IMR-90 (cell line): Measurements from ENCODE around the gene TRIM32. TPM values are rescaled to one million over a fixed set of nuclear protein-coding genes. Genes with fewer than 3 reads are reported as not detected.
A peak's percentile ranks its signal among the peaks of the same experiment; 100 is the strongest.

ENCODE experiments used
- ATAC-seq: fragments of 200-7000 bp; cut with Tn5 transposase; 2 replicates; pipeline ENCODE4 v1.9.1; 2020; ENCODE audit warnings: low read depth, mild to moderate bottlenecking, moderate library complexity
- BruUV-seq: library from RNA; stranded (reverse); fragments of 400-500 nt; replicated peaks from 2 replicates; lab custom pipeline; 2021; lab: Mats Ljungman, UMichigan
- CTCF ChIA-PET: fragments of 300-600 bp; formaldehyde crosslinking; extraction: SDS; loops from one replicate; lab custom pipeline; 2021; ENCODE audit warnings: antibody characterized with exemption; lab: Yijun Ruan, JAX
- POLR2A ChIA-PET: fragments of 300-600 bp; sonication (Branson Sonifier 250); formaldehyde crosslinking; loops from one replicate; lab custom pipeline; 2022; ENCODE audit warnings: antibody characterized with exemption; ENCODE audit not compliant: unreplicated experiment; lab: Charles Lee
- DNase-seq: peaks from one replicate; pipeline ENCODE4 v3.0.0; 2013
- H2AFZ ChIP-seq: replicated peaks from 2 replicates; pipeline ENCODE3; 2013; ENCODE audit warnings: low read length, mild to moderate bottlenecking; ENCODE audit not compliant: poor library complexity
- H2AK5ac ChIP-seq: 2 replicates; pipeline ENCODE4 v1.6.1; 2013; ENCODE audit warnings: low read depth, low read length, inconsistent platforms
- H2AK9ac ChIP-seq: replicated peaks from 2 replicates; pipeline ENCODE3; 2013; ENCODE audit warnings: mild to moderate bottlenecking, low read depth, low read length, moderate library complexity; ENCODE audit not compliant: poor library complexity
- H2BK120ac ChIP-seq: 2 replicates; pipeline ENCODE4 v1.6.1; 2013; ENCODE audit warnings: low read depth, low read length, inconsistent platforms
- H2BK15ac ChIP-seq: 3 replicates; pipeline ENCODE4 v1.6.1; 2013; ENCODE audit warnings: low read depth, low read length, inconsistent platforms
- H2BK20ac ChIP-seq: 2 replicates; pipeline ENCODE4 v1.6.1; 2013; ENCODE audit warnings: low read depth, mild to moderate bottlenecking, inconsistent platforms, low read length, moderate library complexity
- H2BK5ac ChIP-seq: 2 replicates; pipeline ENCODE4 v1.6.1; 2013; ENCODE audit warnings: mild to moderate bottlenecking, low read depth, low read length, inconsistent platforms; ENCODE audit not compliant: poor library complexity, severe bottlenecking
- H3K14ac ChIP-seq: replicated peaks from 2 replicates; pipeline ENCODE4 v1.6.1; 2013; ENCODE audit warnings: low read depth, low read length, inconsistent platforms
- H3K18ac ChIP-seq: 2 replicates; pipeline ENCODE4 v1.6.1; 2013; ENCODE audit warnings: low read depth, low read length, control low read depth
- H3K23ac ChIP-seq: 2 replicates; pipeline ENCODE4 v1.6.1; 2013; ENCODE audit warnings: low read depth, low read length, inconsistent platforms
- H3K27ac ChIP-seq: 2 replicates; pipeline ENCODE4 v1.5.1; 2013; ENCODE audit warnings: mild to moderate bottlenecking, control low read depth, low read length; ENCODE audit not compliant: insufficient read depth
- H3K27me3 ChIP-seq: 2 replicates; pipeline ENCODE4 v1.6.1; 2013; ENCODE audit warnings: low read length; ENCODE audit not compliant: control insufficient read depth, insufficient read depth
- H3K36me3 ChIP-seq: 2 replicates; pipeline ENCODE4 v1.6.1; 2013; ENCODE audit warnings: low read length, mixed read lengths; ENCODE audit not compliant: control insufficient read depth, insufficient read depth
- H3K4ac ChIP-seq: 2 replicates; pipeline ENCODE4 v1.6.1; 2013; ENCODE audit warnings: low read depth, low read length, inconsistent platforms
- H3K4me1 ChIP-seq: 2 replicates; pipeline ENCODE4 v1.6.1; 2013; ENCODE audit warnings: low read length, mixed read lengths; ENCODE audit not compliant: control insufficient read depth, insufficient read depth
- H3K4me2 ChIP-seq: 2 replicates; pipeline ENCODE4 v1.6.1; 2013; ENCODE audit warnings: low read depth, mild to moderate bottlenecking, control low read depth, low read length, moderate library complexity
- H3K4me3 ChIP-seq: 2 replicates; pipeline ENCODE4 v1.5.1; 2013; ENCODE audit warnings: low read depth, mild to moderate bottlenecking, control low read depth, low read length, moderate library complexity; ENCODE audit not compliant: insufficient read depth
- H3K56ac ChIP-seq: 2 replicates; pipeline ENCODE4 v1.6.1; 2013; ENCODE audit warnings: low read length, inconsistent platforms; ENCODE audit not compliant: insufficient read depth; ENCODE audit errors: extremely low read depth
- H3K79me1 ChIP-seq, 2 experiments: 2 replicates each; pipeline ENCODE4 v1.6.1; 2013; ENCODE audit warnings: low read length in 2 of 2, inconsistent platforms in 1 of 2, low read depth in 1 of 2
- H3K9ac ChIP-seq: 2 replicates; pipeline ENCODE4 v1.6.1; 2013; ENCODE audit warnings: low read depth, low read length, control low read depth
- H3K9me1 ChIP-seq: 2 replicates; pipeline ENCODE4 v1.6.1; 2013; ENCODE audit warnings: low read length, inconsistent platforms; ENCODE audit not compliant: insufficient read depth
- H3K9me3 ChIP-seq: 2 replicates; pipeline ENCODE4 v1.6.1; 2013; ENCODE audit warnings: low read length; ENCODE audit not compliant: control insufficient read depth, insufficient read depth
- H4K20me1 ChIP-seq: 2 replicates; pipeline ENCODE4 v1.6.1; 2013; ENCODE audit warnings: low read length, inconsistent platforms; ENCODE audit not compliant: insufficient read depth
- H4K5ac ChIP-seq: 2 replicates; pipeline ENCODE4 v1.6.1; 2013; ENCODE audit warnings: mild to moderate bottlenecking, low read depth, low read length, control low read depth
- H4K8ac ChIP-seq, 2 experiments: 2 replicates each; pipeline ENCODE4 v1.6.1; 2013; ENCODE audit warnings: low read depth in 2 of 2, low read length in 2 of 2, control low read depth in 1 of 2, inconsistent platforms in 1 of 2
- H4K91ac ChIP-seq: 2 replicates; pipeline ENCODE4 v1.6.1; 2013; ENCODE audit warnings: low read depth, low read length, inconsistent platforms; ENCODE audit not compliant: insufficient read depth
- MXI1 ChIP-seq: IDR thresholded peaks from 2 replicates; pipeline ENCODE4 v1.6.1; 2012; ENCODE audit warnings: low read depth, mild to moderate bottlenecking, low read length, moderate library complexity, borderline replicate concordance
- POLR2A ChIP-seq: IDR thresholded peaks from 2 replicates; pipeline ENCODE4 v1.6.1; 2012; ENCODE audit warnings: mild to moderate bottlenecking, low read depth, low read length
- RAD21 ChIP-seq: IDR thresholded peaks from 2 replicates; pipeline ENCODE4 v1.6.1; 2012; ENCODE audit warnings: low read length, improper control_type of control experiment
- SMC3 ChIP-seq: fragments of 150-350 bp; IDR thresholded peaks from 2 replicates; pipeline ENCODE4 v1.6.1; 2016; ENCODE audit warnings: low read depth, mild to moderate bottlenecking, antibody characterized with exemption, low read length, moderate library complexity
- WGBS, 2 experiments: methylation state at CpG; one replicate each; pipeline versions ENCODE4 v1.1.5 to v1.1.7; 2013; ENCODE audit warnings: missing lambda C conversion rate in 2 of 2; ENCODE audit not compliant: insufficient read length in 1 of 2; ENCODE audit errors: extremely low coverage in 2 of 2; 5-methylcytosine and 5-hydroxymethylcytosine counted together
- dilution Hi-C: fragments of 300-500 bp; cut with HindIII; formaldehyde crosslinking; loops from one replicate; pipeline ENCODE4 v1.14.3; 2018; ENCODE audit warnings: low sequenced_read_pairs; ENCODE audit not compliant: unreplicated experiment
- in situ Hi-C: fragments of 300-500 bp; cut with MboI; formaldehyde crosslinking; loops from 3 replicates; pipeline ENCODE4 v1.14.3; 2019; ENCODE audit warnings: low sequenced_read_pairs, inconsistent platforms, mixed read lengths
- intact Hi-C: fragments of 100-400 bp; cut with micrococcal nuclease; formaldehyde crosslinking; loops from 2 replicates; pipeline ENCODE4 v1.10.0; 2022
- polyA plus RNA-seq, 3 experiments: library from polyadenylated mRNA; depleted of rRNA; stranded (reverse); fragments of >200 nt; gene quantifications; 2 replicates each; pipeline ENCODE4 v1.2.3, GENCODE V29; 2012; ENCODE audit warnings: low replicate concordance in 1 of 3
- total RNA-seq: library from RNA; depleted of rRNA; stranded (reverse); fragments of >200 nt; gene quantifications from 2 replicates; pipeline ENCODE4 v1.2.3, GENCODE V29; 2012

TRIM32 gene
- total and polyA plus RNA-seq, 2 of the 4 experiments (the other 2 are of a cell fraction) = 12.8 to 31.0 TPM

- dilution Hi-C loops (no loop called here), intact Hi-C loops (loop anchor here (10.0 kb wide), 2 partner anchors 269 to 489 kb away; partner anchors contain the start of gene PAPPA), in situ Hi-C loops (no loop called here)
- Histone ChIP-seq H2AK5ac (no peak overlapping the region), H2BK20ac (no peak overlapping the region), H3K56ac (no peak overlapping the region), H3K27me3 (no peaks in the 10 kb centered on the region), H4K5ac (peak overlapping the region; percentile 96), H3K36me3 (no peaks in the 10 kb centered on the region), H4K91ac (no peak overlapping the region), H3K18ac (peak overlapping the region; percentile 94), H3K79me1 (no peaks in the 10 kb centered on the region), H3K4me2 (peak overlapping the region; percentile 78), H3K23ac (no peak overlapping the region), H3K4me1 (peaks cover 6% of the 10 kb centered on the region), H3K9ac (no peak overlapping the region), H3K27ac (peak overlapping the region; percentile 52; the same call in 1 of the 2 replicates), H2BK15ac (no peak overlapping the region), H3K4ac (no peak overlapping the region), H2AFZ (no peak overlapping the region), H3K9me3 (no peaks in the 10 kb centered on the region), H2BK120ac (no peak overlapping the region), H2AK9ac (no peak overlapping the region), H3K14ac (0 out of 2 replicates have a peak overlapping the region, but pooled peaks have one; percentile 1), H4K8ac (no peak overlapping the region), H4K20me1 (no peaks in the 10 kb centered on the region), H3K9me1 (no peaks in the 10 kb centered on the region), H2BK5ac (no peak overlapping the region), H3K4me3 (no peak overlapping the region)
- no CpG with 5 or more reads among the region's 1 CpG for WGBS, 2 experiments
- BruUV-seq = no TSS peak
- DNase-seq = peak; percentile 49
- CTCF ChIA-PET = no interaction called here
- peak; percentile 38 for ATAC-seq
- POLR2A ChIA-PET = no interaction called here
- no peak for TF ChIP-seq RAD21
- no peak for TF ChIP-seq MXI1
- no peak for TF ChIP-seq POLR2A
- TF ChIP-seq SMC3 = no peak
Observed at GRCh38 chr9:116643691-116644090, 43.4 kb upstream of the TRIM32 start.
